Osteoblast (primary cell): ENCODE measurements around the gene CTCF. TPM values are rescaled to one million over a fixed set of nuclear protein-coding genes. Genes with fewer than 3 reads are reported as not detected.

Experiments
- DNase-seq: peaks from one replicate; pipeline ENCODE4 v3.0.0; 2011; ENCODE audit warnings: low spot score, mixed read lengths; ENCODE audit not compliant: insufficient read length; ENCODE audit errors: missing footprints
- H2AFZ ChIP-seq: 2 replicates; pipeline ENCODE4 v1.6.0; 2011; ENCODE audit warnings: mild to moderate bottlenecking, low read length
- H3K27ac ChIP-seq: 2 replicates; pipeline ENCODE4 v1.5.1; 2011; ENCODE audit warnings: mild to moderate bottlenecking, low read depth, low read length, moderate library complexity
- H3K27me3 ChIP-seq: 2 replicates; pipeline ENCODE4 v1.6.0; 2012; ENCODE audit warnings: mild to moderate bottlenecking, control low read depth, inconsistent platforms, low read length, moderate library complexity; ENCODE audit not compliant: insufficient read depth
- H3K36me3 ChIP-seq: 2 replicates; pipeline ENCODE4 v1.5.1; 2011; ENCODE audit warnings: mild to moderate bottlenecking, low read length, control low read depth, moderate library complexity; ENCODE audit not compliant: insufficient read depth
- H3K4me1 ChIP-seq: 2 replicates; pipeline ENCODE4 v1.5.1; 2011; ENCODE audit warnings: mild to moderate bottlenecking, low read length, control low read depth, moderate library complexity; ENCODE audit not compliant: insufficient read depth
- H3K4me2 ChIP-seq: 2 replicates; pipeline ENCODE4 v1.6.0; 2011; ENCODE audit warnings: mild to moderate bottlenecking, low read length; ENCODE audit not compliant: insufficient read depth
- H3K4me3 ChIP-seq: fragments of 200-600 bp; sonication (generic); 3 replicates; pipeline ENCODE4 v1.5.1; 2012; ENCODE audit warnings: mild to moderate bottlenecking, low read length, inconsistent platforms; ENCODE audit not compliant: insufficient read depth
- H3K79me2 ChIP-seq: 2 replicates; pipeline ENCODE4 v1.6.0; 2012; ENCODE audit warnings: mild to moderate bottlenecking, low read length, control low read depth, inconsistent platforms; ENCODE audit not compliant: insufficient read depth
- H3K9me3 ChIP-seq: 2 replicates; pipeline ENCODE4 v1.5.1; 2011; ENCODE audit warnings: low read depth, low read length, control low read depth
- H4K20me1 ChIP-seq: 2 replicates; pipeline ENCODE4 v1.6.0; 2012; ENCODE audit warnings: mild to moderate bottlenecking, low read length, control low read depth; ENCODE audit not compliant: insufficient read depth
- CTCF ChIP-seq: IDR thresholded peaks from 2 replicates; pipeline ENCODE4 v1.5.1; 2011; ENCODE audit warnings: mild to moderate bottlenecking, low read depth, low read length, moderate library complexity; ENCODE audit errors: extremely low read depth
- total RNA-seq: library from RNA; depleted of rRNA; stranded (reverse); fragments of >200 nt; gene quantifications from 2 replicates; pipeline ENCODE4 v1.2.3, GENCODE V29; 2012

CTCF gene
- total RNA-seq, 1 donor, result 29.3 TPM

GRCh38 chr16:67677712-67678111 lies 115.4 kb downstream of the CTCF start:
- Histone ChIP-seq H3K79me2 (no peaks in the 10 kb centered on the region), H3K4me3 (no peak overlapping the region), H3K4me2 (no peak overlapping the region), H3K9me3 (no peaks in the 10 kb centered on the region), H4K20me1 (peaks cover 3% of the 10 kb centered on the region), H2AFZ (no peak overlapping the region), H3K27me3 (no peaks in the 10 kb centered on the region), H3K27ac (no peak overlapping the region), H3K36me3 (peaks cover 6% of the 10 kb centered on the region), H3K4me1 (peaks cover 5% of the 10 kb centered on the region)
- no peak for DNase-seq
- no peak for TF ChIP-seq CTCF

DNA sequence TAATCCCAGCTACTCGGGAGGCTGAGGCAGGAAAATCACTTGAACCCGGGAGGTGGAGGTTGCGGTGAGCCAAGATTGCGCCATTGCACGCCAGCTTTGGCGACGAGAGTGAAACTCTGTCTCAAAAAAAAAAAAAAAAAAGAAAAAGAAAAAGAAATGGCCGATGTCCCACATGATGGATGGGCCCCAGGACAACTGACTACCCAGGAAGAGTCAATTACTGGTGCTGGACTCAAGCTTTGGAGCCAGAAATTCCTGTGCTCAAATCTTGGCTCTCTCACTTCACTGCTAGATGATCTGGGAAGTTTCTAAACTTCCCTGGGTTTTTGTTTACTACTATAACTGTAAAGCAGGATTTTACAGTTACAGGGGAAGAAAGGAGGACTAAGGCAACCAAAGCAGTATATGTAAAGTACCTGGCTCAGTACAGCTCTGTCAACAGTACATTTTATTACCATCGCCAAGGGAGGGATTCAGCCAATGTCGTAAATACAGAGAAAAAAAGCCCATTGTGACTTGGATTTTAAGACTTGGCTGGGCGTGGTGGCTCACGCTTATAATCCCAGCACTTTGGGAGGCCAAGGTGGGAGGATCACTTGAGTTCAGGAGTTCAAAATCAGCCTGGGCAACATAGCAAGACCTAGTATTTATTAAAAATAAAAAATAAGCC lies 116.2 kb downstream of the CTCF start:
- DNase-seq, result peak; percentile 55

DNA sequence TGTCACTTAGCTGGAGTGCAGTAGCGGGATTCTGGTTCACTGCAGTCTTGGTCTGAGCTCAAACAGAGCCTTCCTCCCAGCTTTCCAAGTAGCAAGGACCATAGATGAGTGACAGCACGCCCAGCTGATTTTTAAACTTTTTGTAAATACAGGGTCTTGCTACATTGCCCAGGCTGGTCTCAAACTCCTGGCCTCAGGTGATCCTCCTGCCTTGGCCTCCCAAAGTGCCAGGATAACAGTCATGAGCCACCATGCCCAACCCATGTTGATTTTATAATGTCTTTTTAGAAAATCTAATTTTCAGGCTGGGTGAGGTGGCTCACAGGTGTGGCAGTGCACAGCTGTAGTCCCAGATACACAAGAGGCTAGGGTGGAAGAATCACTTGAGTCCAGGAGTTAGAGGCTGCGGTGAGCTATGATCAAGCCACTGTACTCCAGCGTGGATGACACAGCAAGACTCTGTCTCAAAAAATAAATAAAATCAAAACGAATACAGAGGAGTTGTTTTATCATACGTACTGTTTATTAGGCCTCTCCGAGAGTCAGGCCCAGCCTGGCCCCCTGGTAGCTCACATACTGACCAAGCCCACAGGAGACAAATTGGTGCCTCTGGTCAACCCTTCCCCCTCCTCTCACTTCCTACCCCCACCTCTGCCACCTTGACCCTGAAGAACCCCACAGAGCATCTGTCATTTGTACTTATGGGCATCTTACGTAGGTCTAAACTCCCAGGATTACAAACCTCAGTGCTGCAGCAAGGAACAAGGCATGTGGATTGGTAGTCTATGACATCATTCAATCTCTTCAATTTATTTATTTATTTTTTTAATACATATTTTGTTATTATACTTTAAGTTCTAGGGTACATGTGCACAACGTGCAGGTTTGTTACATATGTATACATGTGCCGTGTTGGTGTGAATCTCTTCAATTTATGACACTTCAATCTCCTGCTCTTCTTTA lies 117.9 kb downstream of the CTCF start:
- peak; percentile 9 for DNase-seq
- no peak for TF ChIP-seq CTCF
- H3K79me2 ChIP-seq, result no peaks in the 10 kb centered on the region
- H2AFZ ChIP-seq, result no peak overlapping the region
- H3K4me2 ChIP-seq, result no peak overlapping the region
- H3K27ac ChIP-seq, result no peak overlapping the region
- H4K20me1 ChIP-seq, result no peaks in the 10 kb centered on the region
- H3K4me1 ChIP-seq, result no peaks in the 10 kb centered on the region
- peaks cover 22% of the 10 kb centered on the region for H3K36me3 ChIP-seq
- no peaks in the 10 kb centered on the region for H3K9me3 ChIP-seq
- no peaks in the 10 kb centered on the region for H3K27me3 ChIP-seq
- no peak overlapping the region for H3K4me3 ChIP-seq

More for the DNA sequence above, 116.2 kb downstream of the CTCF start:
- Histone ChIP-seq H3K27ac (no peak overlapping the region), H3K9me3 (no peaks in the 10 kb centered on the region), H3K4me1 (no peaks in the 10 kb centered on the region), H3K36me3 (peaks cover 10% of the 10 kb centered on the region), H3K4me2 (no peak overlapping the region), H2AFZ (no peak overlapping the region), H3K79me2 (no peaks in the 10 kb centered on the region), H3K27me3 (no peaks in the 10 kb centered on the region), H4K20me1 (no peaks in the 10 kb centered on the region), H3K4me3 (no peak overlapping the region)
- no peak for TF ChIP-seq CTCF

DNA sequence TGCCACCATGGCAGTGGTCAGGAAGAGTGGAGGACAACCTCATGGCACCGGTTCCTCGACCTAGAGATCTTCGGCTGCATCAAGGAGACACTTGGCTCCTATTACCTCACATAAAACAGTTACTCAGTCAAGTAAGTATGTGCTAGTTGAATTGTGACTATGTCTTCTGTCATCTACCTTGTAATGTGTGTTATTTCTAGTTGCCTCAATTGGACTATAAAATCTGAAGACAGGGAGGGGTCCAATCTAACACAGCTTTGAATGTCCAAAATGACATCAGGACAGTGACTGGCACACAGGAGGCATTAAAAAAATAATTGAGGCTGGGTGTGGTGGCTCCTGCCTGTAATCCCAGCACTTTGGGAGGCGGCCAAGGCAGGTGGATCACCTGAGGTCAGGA lies 121.4 kb downstream of the CTCF start:
- Histone ChIP-seq H3K4me2 (no peak overlapping the region), H3K36me3 (peaks cover 16% of the 10 kb centered on the region), H4K20me1 (peaks cover 3% of the 10 kb centered on the region), H3K4me1 (no peaks in the 10 kb centered on the region), H3K4me3 (no peak overlapping the region), H3K27me3 (no peaks in the 10 kb centered on the region), H3K79me2 (no peaks in the 10 kb centered on the region), H2AFZ (no peak overlapping the region), H3K27ac (no peak overlapping the region), H3K9me3 (no peaks in the 10 kb centered on the region)
- no peak for TF ChIP-seq CTCF
- no peak for DNase-seq
